HEK293T (cell line): ENCODE results near the gene SGTA.

ENCODE experiments used
- CTBP1 ChIP-seq: fragments of 450-650 bp; IDR thresholded peaks from 2 replicates; pipeline ENCODE4 v1.6.1; 2016; ENCODE audit warnings: borderline replicate concordance
- ELF4 ChIP-seq: fragments of 450-650 bp; IDR thresholded peaks from 2 replicates; pipeline ENCODE4 v1.6.1; 2017; ENCODE audit warnings: antibody characterized with exemption
- FOXA1 ChIP-seq: fragments of 450-650 bp; IDR thresholded peaks from 2 replicates; pipeline ENCODE4 v1.6.1; 2016; ENCODE audit warnings: mild to moderate bottlenecking
- FOXK2 ChIP-seq: fragments of 450-650 bp; IDR thresholded peaks from 2 replicates; pipeline ENCODE4 v1.6.1; 2016; ENCODE audit warnings: mild to moderate bottlenecking
- FOXM1 ChIP-seq: fragments of 450-650 bp; IDR thresholded peaks from 2 replicates; pipeline ENCODE4 v1.6.1; 2017; ENCODE audit warnings: mild to moderate bottlenecking, borderline replicate concordance
- L3MBTL2 ChIP-seq: fragments of 450-650 bp; conservative IDR thresholded peaks from 2 replicates; pipeline ENCODE4 v1.6.1; 2016; ENCODE audit warnings: mild to moderate bottlenecking
- NFRKB ChIP-seq: fragments of 450-650 bp; IDR thresholded peaks from 2 replicates; pipeline ENCODE4 v1.6.1; 2016; ENCODE audit warnings: mild to moderate bottlenecking, moderate library complexity
- PKNOX1 ChIP-seq: fragments of 450-650 bp; IDR thresholded peaks from 2 replicates; pipeline ENCODE4 v1.6.1; 2016
- SUZ12 ChIP-seq: fragments of 450-650 bp; IDR thresholded peaks from 2 replicates; pipeline ENCODE4 v1.6.1; 2016; ENCODE audit warnings: mild to moderate bottlenecking
- TARDBP ChIP-seq: fragments of 450-650 bp; IDR thresholded peaks from 2 replicates; pipeline ENCODE4 v1.6.1; 2016
- ZNF384 ChIP-seq: fragments of 450-650 bp; IDR thresholded peaks from 2 replicates; pipeline ENCODE4 v1.6.1; 2016

DNA sequence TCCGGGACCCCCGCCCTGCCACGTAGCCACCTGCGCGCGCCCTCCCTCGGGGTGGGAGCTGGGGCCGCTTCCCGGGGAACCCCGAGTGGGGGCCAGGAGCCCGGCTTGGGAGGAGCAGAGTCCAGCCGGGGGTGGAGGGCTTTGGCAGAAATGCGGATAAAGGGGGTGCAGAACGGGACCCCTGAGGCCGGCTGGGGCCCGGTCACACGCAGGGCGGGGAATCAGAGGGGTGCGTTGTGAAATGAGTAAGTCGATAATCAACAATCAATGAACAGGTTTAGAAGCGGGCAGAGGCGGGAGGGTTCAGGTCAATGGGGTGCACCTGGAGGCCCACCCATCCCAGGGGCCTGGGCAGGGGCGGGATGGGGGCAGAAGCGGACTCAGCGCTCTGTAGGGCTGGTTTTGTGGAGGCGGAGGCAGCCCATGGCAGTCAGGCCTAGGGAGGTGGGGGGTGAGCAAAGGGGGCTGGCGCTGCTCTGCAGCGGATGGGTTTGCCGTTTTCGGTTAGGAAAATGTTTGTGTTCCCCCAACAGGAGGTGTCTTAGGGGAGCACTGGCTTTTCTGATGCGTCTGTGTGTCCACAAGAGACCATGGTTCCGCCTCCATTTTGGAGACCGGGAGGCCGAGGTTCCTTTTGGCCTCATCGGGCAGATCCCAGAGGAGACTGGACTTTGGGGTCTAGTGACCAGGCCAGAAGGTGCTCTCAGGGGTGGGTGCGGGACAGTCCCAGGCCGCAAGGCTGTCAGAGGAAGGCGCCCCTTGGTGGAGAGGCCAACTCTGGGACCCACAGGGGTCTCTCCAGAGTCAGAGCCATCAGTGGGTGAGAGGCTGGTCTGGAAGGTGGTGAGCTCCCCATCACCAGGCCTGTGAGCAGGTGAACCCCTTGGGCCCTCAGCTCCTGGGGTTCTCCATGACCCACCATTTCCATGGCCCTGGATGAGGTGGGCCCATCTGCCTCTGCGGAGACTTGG lies 61.2 kb downstream of the SGTA start:
- no peak for TF ChIP-seq FOXM1
- no peak for TF ChIP-seq FOXK2
- TF ChIP-seq SUZ12 = no peak
- TF ChIP-seq ZNF384 = no peak
- TF ChIP-seq FOXA1 = no peak
- TF ChIP-seq ELF4 = no peak
- TF ChIP-seq NFRKB = no peak
- no peak for TF ChIP-seq L3MBTL2
- TF ChIP-seq TARDBP = no peak
- no peak for TF ChIP-seq PKNOX1
- TF ChIP-seq CTBP1 = no peak
